ENCODE results near the gene MMS19.

The MMS19 gene

DNA sequence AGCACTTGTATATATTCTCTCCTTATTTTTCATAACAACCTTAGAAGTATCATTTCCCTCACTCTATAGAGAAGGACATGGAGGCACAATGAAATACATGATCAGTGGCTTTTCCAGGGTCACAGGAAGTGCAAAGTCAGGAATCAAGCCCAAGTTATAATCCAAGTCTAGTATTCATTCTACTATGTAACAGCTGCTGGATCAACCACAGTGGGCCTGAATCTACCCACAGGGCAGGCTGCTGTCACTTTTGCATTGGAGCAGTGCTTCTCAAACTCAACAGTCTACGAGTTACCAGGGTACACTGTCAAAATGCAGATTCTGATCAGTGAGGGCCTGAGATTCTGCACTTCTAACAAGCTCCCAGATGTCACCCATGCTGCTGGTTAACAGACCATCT lies 34.0 kb downstream of the MMS19 start:
- no peak for DNase-seq (ENCODE audit: low read depth in 1 of 2, low spot score in 1 of 2)

DNA sequence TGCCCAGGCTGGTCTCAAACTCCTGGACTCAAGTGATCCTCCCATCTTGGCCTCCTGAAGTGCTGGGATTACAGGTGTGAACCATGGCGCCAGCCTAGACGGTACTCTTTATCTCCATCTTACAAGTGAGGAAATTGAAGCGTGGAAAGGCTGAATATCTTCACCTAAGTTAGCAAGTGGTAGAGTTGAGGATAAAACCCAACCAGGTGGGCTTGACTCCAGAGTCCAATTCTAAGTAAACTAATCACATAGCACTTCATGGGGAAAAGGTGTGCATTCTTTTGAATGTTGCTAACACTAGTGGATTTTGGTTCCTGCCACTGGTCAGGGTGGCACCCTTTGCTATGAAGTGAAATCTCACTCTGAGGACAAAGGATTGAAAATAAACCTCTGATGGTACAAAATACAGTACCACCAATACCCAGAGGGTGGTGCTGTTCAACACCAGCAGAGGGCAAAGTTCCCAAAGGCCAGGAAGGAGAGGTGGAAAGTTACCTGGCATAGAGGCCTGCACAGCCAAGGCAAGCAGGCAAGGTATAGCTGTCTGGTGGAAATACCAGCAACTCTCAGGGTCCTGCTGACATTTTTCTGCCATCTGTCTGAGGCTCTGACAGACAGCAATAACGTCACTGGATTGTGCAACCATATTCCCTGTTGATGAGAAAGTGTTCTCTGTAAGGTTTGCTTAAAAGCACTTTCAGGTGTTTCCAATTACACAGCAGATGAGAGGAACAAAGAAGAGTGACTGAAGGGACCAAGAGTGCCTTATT lies 34.7 kb downstream of the MMS19 start:
- DNase-seq (ENCODE audit: low read depth in 1 of 2, low spot score in 1 of 2): peak in 1 of 2 donors; percentile 27

DNA sequence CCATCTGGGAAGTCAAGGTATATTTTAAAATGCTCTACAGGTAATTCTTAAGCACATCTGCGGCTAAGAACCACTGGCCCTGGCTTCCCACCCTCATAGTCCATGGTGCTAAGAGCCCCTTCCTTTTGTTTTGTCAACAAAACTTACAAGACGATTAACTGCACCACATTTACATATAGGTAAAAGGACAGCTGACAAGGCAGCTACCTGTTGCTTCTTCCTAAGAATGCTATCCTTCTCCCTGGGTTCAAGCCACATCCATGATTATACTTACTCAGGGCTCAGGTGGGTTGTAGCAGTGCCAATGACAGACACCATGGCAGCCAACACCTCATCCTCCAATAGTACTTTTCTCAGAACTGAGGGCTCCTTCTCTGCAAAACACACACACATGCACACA lies 35.9 kb downstream of the MMS19 start:
- no peak for DNase-seq (ENCODE audit: low read depth in 1 of 2, low spot score in 1 of 2)

DNA sequence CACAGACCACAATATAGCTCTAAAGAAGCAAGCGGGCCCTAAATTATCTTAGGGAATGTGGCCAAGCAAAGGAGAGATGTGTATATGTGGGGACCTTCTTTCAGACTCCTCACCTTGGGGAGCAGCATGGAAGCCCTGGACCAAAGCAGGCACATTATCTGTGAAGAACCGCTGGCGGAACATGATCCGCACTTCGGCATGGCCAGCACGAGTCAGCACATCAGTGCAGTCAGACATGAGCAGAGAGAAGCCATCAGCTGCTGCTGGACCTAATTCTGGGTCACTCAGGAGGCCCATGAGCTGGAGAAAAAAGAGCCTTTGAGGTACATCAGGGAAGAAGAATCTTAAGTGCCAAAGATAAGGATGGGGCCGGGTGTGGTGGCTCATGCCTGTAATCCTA lies 38.3 kb downstream of the MMS19 start:
- no peak for DNase-seq (ENCODE audit: low read depth in 1 of 2, low spot score in 1 of 2)

DNA sequence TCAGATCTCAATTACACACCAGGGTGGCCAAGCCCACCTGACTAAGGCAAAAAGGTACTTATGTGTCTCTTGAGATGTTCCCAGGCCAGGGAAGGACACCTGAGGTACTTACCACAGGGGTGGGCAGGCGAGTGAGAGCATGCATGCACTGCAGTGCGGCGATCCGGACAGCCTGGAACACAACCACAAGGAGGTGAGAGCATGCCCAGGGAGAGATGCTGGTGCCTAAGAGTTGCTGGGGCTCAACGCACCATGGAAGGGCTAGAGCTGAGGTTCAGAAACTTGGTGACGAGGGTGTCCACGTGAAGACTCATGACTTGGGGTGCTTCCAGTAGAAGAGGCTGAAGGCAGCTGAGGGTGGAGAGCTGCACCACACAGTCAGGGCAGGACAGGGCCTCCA lies 39.1 kb downstream of the MMS19 start:
- DNase-seq (ENCODE audit: low read depth in 1 of 2, low spot score in 1 of 2): no peak

DNA sequence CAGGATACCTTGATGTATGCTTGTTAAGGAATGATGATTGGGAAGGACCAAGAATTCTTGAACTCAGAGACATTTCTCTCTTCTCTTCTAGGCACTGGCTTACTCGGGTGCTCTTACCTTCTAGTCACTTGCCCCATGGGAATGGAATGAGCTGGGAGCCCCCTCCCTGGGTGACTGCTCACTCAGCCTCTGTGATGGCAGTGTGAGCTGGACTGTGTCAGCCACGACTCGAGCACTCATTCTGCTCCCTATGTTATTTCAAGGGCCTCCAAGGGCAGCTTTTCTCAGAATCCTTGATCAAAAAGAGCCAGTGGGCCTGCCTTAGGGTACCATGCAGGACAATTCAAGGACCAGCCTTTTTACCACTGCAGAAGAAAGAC lies 41.5 kb downstream of the MMS19 start:
- DNase-seq (ENCODE audit: low read depth in 1 of 2, low spot score in 1 of 2): no peak

DNA sequence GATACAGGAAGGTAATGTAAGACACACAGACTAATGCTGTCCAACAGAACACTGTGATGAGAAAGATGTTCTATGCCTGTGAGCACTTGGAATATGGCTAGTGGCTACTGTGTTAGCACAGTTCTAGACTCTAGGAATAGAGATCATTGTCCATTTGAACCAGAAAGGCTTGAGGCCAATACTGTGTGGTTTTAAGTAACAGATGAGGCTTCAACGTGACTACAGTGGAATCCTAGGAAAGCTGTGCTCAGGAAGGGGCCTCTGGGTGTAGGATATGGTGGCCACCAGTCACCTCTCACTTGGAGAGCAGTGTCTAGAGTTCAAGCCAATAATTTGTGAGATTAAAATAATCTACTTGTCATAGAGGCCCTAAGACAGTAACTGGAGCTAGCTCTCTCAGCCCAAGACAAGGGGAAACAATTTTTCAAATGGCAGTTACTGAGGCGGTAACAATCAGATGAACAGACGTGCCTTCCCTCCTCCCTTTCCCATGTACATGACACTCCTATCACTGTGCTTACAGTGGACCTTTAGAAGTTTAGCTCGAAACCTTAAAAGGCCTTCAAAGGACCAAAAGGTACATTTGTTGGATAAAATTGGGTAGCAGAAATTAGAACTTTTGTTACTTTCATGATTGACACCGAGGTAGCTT lies 42.1 kb downstream of the MMS19 start:
- DNase-seq (ENCODE audit: low read depth in 1 of 2, low spot score in 1 of 2): no peak

DNA sequence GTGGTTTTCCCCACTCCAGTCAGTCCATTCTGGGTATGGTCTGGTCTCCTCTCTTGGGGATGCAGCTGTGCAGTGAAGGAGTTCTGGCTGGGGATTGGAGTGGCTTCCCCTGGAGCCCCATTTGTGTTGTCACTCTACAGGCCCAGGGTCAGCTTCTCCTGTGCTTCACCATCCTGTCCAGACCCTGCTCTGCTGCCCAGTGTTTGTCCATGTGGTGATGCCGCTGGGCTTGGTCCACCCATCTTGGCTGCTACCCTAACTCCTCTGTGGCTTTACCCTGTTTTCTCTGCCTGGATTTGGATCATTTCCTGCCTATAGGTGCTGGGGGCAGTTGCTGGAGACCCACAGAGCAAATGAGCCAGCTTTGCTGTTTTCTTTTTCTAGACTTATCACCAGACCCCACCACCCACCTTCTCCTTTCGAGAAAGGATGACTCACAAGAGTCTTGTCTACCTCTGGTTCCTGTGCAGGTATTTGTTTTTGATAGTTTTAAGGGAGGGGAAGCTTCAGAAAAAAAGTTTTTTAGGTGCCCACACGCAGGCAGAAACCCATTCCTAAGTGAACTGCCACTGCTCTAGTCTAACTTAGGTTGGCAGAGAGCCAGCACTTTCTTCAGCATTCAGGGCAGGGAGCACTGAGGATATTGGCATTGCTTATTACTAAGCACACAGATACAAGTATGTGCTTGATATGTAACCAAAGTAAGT lies 43.7 kb downstream of the MMS19 start:
- DNase-seq (ENCODE audit: low read depth in 1 of 2, low spot score in 1 of 2): peak in 1 of 2 donors; percentile 33

DNA sequence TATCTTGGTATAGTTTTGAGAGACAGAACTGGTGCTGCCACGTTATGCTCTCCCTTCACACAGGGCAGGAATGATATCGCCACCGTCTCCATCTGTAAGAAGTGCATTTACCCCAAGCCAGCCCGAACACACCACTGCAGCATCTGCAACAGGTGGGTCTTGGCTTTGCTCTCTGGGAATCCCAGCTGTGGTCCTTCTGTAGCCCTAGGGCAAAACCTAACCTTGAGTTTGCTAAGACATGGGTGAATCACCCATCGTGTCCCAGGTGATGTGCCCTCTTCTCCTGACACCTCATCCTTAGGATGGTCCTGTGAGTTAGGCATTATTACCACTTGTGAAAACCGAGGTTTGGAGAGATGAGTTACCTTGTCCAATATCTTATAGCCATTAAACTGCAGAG lies 45.9 kb downstream of the MMS19 start:
- no peak for DNase-seq (ENCODE audit: low read depth in 1 of 2, low spot score in 1 of 2)

DNA sequence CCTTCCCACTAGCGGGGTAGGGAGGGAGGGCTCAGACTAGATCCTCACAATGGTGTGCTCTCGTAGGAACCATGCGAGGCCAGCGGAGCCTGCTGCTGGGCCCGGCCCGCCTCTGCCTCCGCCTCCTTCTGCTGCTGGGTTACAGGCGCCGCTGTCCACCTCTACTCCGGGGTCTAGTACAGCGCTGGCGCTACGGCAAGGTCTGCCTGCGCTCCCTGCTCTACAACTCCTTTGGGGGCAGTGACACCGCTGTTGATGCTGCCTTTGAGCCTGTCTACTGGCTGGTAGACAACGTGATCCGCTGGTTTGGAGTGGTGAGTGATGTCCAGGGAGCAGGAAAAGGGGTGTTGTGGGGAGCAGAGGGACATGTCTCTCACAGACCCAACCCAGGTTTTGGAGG lies 46.6 kb downstream of the MMS19 start:
- no peak for DNase-seq (ENCODE audit: low read depth in 1 of 2, low spot score in 1 of 2)

DNA sequence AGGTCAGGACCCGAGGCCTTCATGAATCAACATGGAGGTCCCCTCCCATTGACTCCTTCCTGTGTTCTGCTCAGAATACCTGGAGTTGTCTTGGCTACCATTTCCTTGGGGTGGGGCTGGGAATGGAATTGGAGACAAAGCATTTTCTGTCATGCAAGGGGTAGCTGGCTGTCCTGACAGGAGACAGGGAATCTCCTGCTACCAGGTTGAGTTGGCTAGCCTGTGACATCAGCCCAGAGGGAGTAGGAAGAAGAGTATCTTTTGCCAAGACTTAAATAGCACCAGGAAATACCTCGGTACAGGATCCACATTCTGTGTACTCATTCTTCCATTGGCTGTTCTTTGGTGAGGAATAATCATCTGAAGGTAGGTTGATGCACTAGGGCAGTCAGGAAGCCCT lies 47.4 kb downstream of the MMS19 start:
- DNase-seq (ENCODE audit: low read depth in 1 of 2, low spot score in 1 of 2): no peak

DNA sequence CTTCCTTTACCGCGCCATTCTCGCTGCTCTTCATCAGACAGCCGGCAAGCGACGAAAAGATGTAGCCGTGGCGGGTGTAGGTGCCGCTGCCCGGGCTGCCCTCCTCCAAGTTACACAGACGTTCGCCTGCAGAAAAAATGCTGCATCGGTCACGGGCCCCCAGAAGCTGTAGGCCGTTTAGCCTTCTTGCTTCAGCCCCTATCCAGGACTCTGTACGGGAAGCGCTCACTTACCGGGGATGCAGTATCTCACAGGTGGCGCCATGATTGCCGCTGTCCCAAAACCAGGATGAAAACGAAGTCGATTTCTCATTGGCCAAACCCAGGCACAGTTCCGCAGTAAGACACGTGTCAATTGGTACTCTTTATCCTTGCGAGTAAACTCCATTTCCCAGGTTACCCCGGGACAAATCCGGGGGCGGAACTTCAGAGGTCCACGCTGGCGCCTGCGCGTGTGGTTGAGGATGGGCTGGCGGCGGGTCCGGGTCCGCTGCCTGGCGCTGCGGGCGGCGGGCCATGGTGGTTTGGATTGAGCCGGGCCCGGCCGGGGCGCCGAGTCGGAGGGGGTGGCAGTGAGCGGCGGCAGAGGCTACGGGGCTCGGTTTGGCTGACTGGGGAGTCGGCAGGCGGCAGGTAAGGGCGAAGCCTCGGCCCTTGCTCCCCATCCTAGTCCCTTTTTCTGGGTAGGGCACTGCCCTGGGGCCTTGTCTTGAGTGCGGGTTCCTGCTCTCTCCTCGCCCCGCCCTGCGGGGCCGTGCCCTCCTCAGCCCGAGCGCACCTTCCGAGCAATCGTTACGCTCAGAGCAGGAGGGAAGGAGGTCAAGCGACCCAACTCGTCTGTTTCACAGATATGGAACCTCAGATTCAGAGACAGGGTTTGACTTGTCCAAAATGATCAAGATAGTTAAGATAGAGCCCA lies 52.2 kb downstream of the MMS19 start, which contains the start of the genes EXOSC1 and ZDHHC16:
Gene EXOSC1, minus strand, starts transcription at position 285 of the 918 bp plus-strand sequence. Its CDS starts 21 bp downstream, at position 264.
Gene ZDHHC16, plus strand, starts transcription at position 454 of the 918 bp plus-strand sequence. CDS start 5,501 bp downstream, outside the sequence.
- peak; percentile 78 to 92 for DNase-seq (ENCODE audit: low read depth in 1 of 2, low spot score in 1 of 2)

DNA sequence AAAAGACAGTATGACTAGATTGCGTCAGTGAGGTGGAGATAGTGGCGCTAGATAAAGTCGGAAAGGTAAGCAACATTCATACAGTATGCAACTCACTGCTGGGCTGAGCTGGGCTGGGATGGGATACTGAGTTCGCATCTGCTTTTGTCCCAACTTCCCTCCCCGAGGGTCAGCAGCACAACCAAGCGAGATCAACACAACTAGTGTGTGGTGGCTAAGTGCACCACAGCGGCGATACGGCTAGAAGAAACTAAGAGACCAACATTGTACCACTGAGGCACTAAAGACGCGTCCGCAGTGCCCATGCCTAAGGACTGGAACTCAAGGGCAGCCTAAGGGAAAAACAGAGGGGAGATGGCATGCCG lies 52.9 kb downstream of the MMS19 start:
- no peak for DNase-seq (ENCODE audit: low read depth in 1 of 2, low spot score in 1 of 2)

DNA sequence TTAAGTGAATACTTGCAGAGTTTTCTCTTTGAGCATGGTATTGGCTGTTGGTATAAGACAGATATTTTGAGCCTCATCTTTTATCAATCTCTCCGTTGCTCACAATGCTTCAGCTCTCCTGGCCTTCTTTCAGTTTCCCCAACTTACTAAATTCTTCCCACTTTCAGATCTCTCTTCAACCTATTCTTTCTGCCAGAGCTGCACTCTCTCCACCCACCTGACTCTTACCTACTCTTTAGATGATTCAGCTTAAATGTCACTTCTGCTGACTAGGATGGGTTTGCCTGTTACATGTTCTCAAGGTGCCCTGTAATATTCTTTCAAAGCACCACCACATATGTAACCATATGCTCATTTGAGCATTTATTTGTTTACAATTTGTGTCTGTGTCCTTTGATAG lies 54.0 kb downstream of the MMS19 start:
- DNase-seq (ENCODE audit: low read depth in 1 of 2, low spot score in 1 of 2): no peak

DNA sequence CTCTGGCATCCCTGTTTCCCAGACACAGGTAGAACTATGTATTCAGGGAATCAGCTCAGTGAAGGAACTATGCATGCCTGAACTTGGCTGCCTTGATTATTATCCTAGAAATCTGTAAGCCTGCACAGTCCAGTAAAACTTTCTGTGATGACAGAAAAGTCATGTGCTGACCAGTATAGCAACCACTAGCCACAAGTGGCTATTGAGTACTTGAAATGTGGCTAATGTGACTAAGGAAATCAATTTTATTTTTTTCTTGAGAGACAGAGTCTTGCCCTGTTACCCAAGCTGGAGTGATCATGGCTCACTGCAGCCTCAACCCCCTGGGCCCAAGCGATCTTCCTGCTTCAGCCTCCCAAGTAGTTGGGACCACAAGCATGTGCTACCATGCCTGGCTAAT lies 55.9 kb downstream of the MMS19 start:
- DNase-seq (ENCODE audit: low read depth in 1 of 2, low spot score in 1 of 2): no peak

DNA sequence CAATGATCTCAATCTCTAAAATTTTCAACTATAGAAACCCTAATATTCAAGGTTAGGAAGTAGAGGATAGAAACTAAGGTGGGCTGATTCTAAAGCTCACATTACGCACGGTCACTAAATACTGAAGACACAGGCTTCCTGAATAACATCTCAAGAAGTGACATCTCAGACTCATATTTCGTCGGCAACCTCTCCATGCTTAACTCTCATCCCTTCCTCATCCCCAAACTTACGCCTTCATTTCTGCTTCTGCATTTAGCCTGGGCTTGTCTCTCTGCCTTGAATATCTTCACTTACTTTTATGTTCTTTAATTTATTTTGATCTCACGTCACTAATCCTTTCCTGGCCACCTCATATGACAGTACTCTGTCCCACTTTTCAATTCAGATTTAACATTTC lies 63.0 kb downstream of the MMS19 start:
- no peak for DNase-seq (ENCODE audit: low read depth in 1 of 2, low spot score in 1 of 2)

DNA sequence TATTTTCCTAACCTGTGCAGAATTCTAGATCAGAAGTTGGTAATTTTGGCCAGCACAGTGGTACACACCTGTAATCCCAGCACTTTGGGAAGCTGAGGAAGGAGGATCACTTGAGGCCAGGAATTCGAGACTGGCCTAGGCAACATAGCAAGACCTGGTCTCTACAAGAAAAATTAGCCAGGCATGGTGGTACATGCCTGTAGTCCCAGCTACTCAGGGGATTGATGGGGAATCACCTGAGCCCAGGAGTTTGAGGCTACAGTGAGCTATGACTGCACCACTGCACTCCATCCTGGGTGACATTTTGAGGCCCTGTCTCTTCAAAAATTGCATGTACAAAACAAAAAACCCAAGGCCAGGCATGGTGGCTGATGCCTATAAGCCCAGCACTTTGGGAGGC lies 63.7 kb downstream of the MMS19 start:
- no peak for DNase-seq (ENCODE audit: low read depth in 1 of 2, low spot score in 1 of 2)

DNA sequence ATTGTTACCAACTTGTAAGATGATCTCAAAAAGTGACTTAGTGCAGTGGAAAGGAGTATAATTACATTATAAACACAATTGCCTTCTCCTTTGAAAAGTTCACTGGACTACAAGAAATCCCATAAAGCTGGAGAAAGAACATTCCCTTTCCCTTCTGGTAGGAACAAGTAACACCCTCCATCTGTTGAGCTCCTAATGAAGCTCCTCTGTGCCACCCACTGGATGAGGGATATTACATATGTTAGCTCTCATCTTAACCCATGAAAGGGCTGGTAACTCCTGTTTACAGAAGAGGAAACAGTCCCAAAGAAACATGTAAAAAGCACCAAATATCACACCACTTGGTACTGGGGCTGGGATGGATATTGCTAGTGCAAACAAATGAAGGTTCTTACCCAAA lies 64.2 kb downstream of the MMS19 start:
- no peak for DNase-seq (ENCODE audit: low read depth in 1 of 2, low spot score in 1 of 2)

DNA sequence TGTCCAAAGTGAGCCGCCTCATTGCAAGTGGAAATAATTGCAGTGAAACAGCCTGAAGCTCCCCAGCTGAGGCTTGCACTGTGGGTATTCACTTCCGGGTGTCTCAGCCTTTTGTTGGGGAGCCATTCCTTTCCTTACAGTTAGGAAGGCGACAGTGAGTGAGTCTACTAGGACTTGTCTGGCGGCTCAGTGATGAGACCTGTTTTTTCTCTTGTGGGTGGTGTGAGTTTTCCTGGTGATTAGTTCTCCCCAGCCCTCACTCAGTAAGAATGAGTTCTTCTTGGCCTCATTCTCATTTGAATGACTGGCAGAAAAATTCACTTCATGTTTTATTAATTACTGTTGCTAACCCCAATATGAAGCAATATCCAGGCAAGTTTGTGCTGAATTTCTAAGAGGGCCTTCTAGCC lies 69.6 kb downstream of the MMS19 start:
- peak in 1 of 2 donors; percentile 45 for DNase-seq (ENCODE audit: low read depth in 1 of 2, low spot score in 1 of 2)

DNA sequence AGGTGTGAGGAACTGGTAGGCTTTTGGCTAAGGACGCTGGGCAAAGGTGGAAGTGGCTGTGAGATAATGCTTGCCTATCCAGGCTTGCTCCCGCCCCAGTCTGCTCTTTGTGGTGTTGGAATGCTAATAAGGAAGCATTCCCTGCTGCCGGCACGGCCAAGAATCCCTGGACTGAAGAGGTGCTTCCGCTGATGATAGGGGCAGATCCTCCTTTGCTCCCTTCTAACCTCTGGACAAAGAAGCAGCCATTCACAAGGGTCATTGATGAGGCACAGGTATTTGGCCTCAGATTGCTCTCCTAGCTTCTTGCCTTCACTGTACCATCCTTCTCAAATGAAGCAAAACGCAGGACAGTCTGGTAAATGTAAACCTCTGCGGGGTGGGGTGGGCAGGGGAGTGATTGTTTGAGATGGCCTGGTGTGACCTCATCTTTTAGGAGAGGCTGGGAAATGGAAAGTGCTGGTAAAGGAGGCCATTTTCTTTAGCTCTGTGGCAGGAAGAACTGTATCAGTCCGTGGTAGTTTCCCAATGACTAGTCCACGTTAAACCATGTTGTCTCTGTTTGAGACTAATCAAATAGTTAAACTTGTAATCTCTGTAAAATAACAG lies 70.5 kb downstream of the MMS19 start:
- DNase-seq (ENCODE audit: low read depth in 1 of 2, low spot score in 1 of 2): peak in 1 of 2 donors; percentile 32
